CD14-positive monocyte (primary cell): ENCODE data around the gene FRMD4A. TPM values are rescaled to one million over a fixed set of nuclear protein-coding genes. Genes with fewer than 3 reads are reported as not detected.
"Not testable (repeated sequence)": the region's sequence is repeated elsewhere in the genome, so short reads cannot be mapped to it uniquely, and the experiment has no call there.

Experiments used
- DNase-seq, 3 donors: peaks; one replicate each; pipeline ENCODE4 v3.0.0-alpha.2; 2011 to 2022
- H2AFZ ChIP-seq: 2 replicates; pipeline ENCODE4 v1.6.0; 2012; ENCODE audit warnings: mild to moderate bottlenecking, low read depth, low read length, inconsistent platforms; ENCODE audit not compliant: insufficient read depth, poor library complexity, severe bottlenecking
- H3K27ac ChIP-seq, 2 donors: 1 replicate in 1 of 2; 2 replicates in 1 of 2; pipeline ENCODE4 v1.5.1; 2012 to 2013; ENCODE audit warnings: low read length in 2 of 2, control low read depth in 1 of 2, inconsistent platforms in 1 of 2, low read depth in 1 of 2, mild to moderate bottlenecking in 1 of 2
- H3K27me3 ChIP-seq, 2 donors: one replicate each; pipeline versions ENCODE4 v1.6.0 to v1.6.1; 2011 to 2013; ENCODE audit warnings: low read length in 2 of 2; ENCODE audit not compliant: control insufficient read depth in 2 of 2, insufficient read depth in 2 of 2
- H3K36me3 ChIP-seq, 2 donors: replicated peaks in 1 of 2; 1 replicate in 1 of 2; 2 replicates in 1 of 2; pipeline versions ENCODE4 v1.5.1 to v1.6.1; 2012 to 2013; ENCODE audit warnings: low read length in 2 of 2, control low read depth in 1 of 2, inconsistent platforms in 1 of 2, mild to moderate bottlenecking in 1 of 2; ENCODE audit not compliant: insufficient read depth in 2 of 2, control insufficient read depth in 1 of 2
- H3K4me1 ChIP-seq, 2 donors: 1 replicate in 1 of 2; 2 replicates in 1 of 2; pipeline versions ENCODE4 v1.5.1 to v1.6.1; 2012 to 2013; ENCODE audit warnings: low read length in 2 of 2, control low read depth in 1 of 2, inconsistent platforms in 1 of 2, mild to moderate bottlenecking in 1 of 2, moderate library complexity in 1 of 2; ENCODE audit not compliant: insufficient read depth in 2 of 2, control insufficient read depth in 1 of 2
- H3K4me2 ChIP-seq: replicated peaks from 2 replicates; pipeline ENCODE3; 2012; ENCODE audit warnings: low read length, moderate library complexity, mild to moderate bottlenecking; ENCODE audit not compliant: poor library complexity, severe bottlenecking; ENCODE audit errors: extremely low read depth
- H3K4me3 ChIP-seq, 3 experiments: fragments of 200-600 bp in 1 of 3; sonication (generic) in 1 of 3; replicated peaks in 1 of 3; 1 replicate in 2 of 3; 2 replicates in 1 of 3; pipeline ENCODE4 v1.5.1; 2011 to 2013; ENCODE audit warnings: low read length in 3 of 3, mild to moderate bottlenecking in 3 of 3, control low read depth in 2 of 3, low read depth in 2 of 3, inconsistent platforms in 1 of 3, moderate library complexity in 1 of 3
- H3K79me2 ChIP-seq: 2 replicates; pipeline ENCODE4 v1.6.0; 2012; ENCODE audit warnings: mild to moderate bottlenecking, control low read depth, inconsistent platforms, low read length, moderate library complexity; ENCODE audit not compliant: insufficient read depth
- H3K9ac ChIP-seq: 2 replicates; pipeline ENCODE4 v1.6.0; 2017; ENCODE audit warnings: low read length, mild to moderate bottlenecking; ENCODE audit not compliant: insufficient read depth, poor library complexity, severe bottlenecking
- H3K9me3 ChIP-seq, 2 donors: replicated peaks in 1 of 2; 1 replicate in 1 of 2; 2 replicates in 1 of 2; pipeline versions ENCODE4 v1.5.1 to v1.6.1; 2012 to 2013; ENCODE audit warnings: low read length in 2 of 2, control low read depth in 1 of 2; ENCODE audit not compliant: control insufficient read depth in 1 of 2, insufficient read depth in 1 of 2
- H4K20me1 ChIP-seq: 2 replicates; pipeline ENCODE4 v1.6.0; 2012; ENCODE audit warnings: mild to moderate bottlenecking, low read length, control low read depth, moderate library complexity; ENCODE audit not compliant: insufficient read depth
- H3K27ac Mint-ChIP-seq, 7 donors: one replicate each; pipeline ENCODE4 v1.8.0; 2020; ENCODE audit warnings: mild to moderate bottlenecking in 7 of 7, mixed read lengths in 7 of 7, moderate library complexity in 6 of 7, inconsistent platforms in 2 of 7
- H3K27me3 Mint-ChIP-seq, 3 donors: one replicate each; pipeline ENCODE4 v1.8.0; 2021 to 2022; ENCODE audit warnings: low read depth in 3 of 3, mild to moderate bottlenecking in 3 of 3, mixed read lengths in 3 of 3, moderate library complexity in 3 of 3, inconsistent platforms in 1 of 3
- H3K36me3 Mint-ChIP-seq, 2 donors: one replicate each; pipeline ENCODE4 v1.8.0; 2020; ENCODE audit warnings: mixed read lengths in 2 of 2, inconsistent platforms in 1 of 2, mild to moderate bottlenecking in 1 of 2
- H3K4me1 Mint-ChIP-seq: one replicate; pipeline ENCODE4 v1.8.0; 2020; ENCODE audit warnings: mild to moderate bottlenecking, mixed read lengths
- H3K4me3 Mint-ChIP-seq, 2 donors: one replicate each; pipeline ENCODE4 v1.8.0; 2020; ENCODE audit warnings: mild to moderate bottlenecking in 2 of 2, mixed read lengths in 2 of 2, moderate library complexity in 1 of 2
- H3K9me3 Mint-ChIP-seq, 7 donors: one replicate each; pipeline ENCODE4 v1.8.0; 2020 to 2022; ENCODE audit warnings: mixed read lengths in 7 of 7, mild to moderate bottlenecking in 6 of 7, moderate library complexity in 6 of 7, inconsistent platforms in 2 of 7
- CTCF ChIP-seq: fragments of 200-600 bp; IDR thresholded peaks from one replicate; pipeline ENCODE4 v1.8.0; 2022; ENCODE audit warnings: antibody characterized with exemption, mild to moderate bottlenecking
- WGBS: methylation state at CpG from one replicate; pipeline ENCODE4 v1.1.5; 2013; ENCODE audit warnings: missing lambda C conversion rate; ENCODE audit not compliant: insufficient coverage; 5-methylcytosine and 5-hydroxymethylcytosine counted together
- intact Hi-C, 2 donors: fragments of 100-400 bp; cut with micrococcal nuclease; formaldehyde crosslinking; loops; one replicate each; pipeline versions ENCODE4 v1.15.0 to v1.15.1; 2023
- polyA plus RNA-seq, 3 donors: library from polyadenylated mRNA; depleted of rRNA in 1 of 3; unstranded in 2 of 3; stranded (reverse) in 1 of 3; fragments of 300-500 nt in 2 of 3; fragments of >200 nt in 1 of 3; fragmentation: Illumina TruSeq in 2 of 3; gene quantifications; 1 replicate in 2 of 3; 2 replicates in 1 of 3; pipeline ENCODE4 v1.2.3, GENCODE V29; 2012 to 2021

FRMD4A gene
- polyA plus RNA-seq, 3 donors = 0.12 TPM; not detected in 2

- Histone ChIP-seq H3K4me2 (no peak overlapping the region), H3K79me2 (no peaks in the 10 kb centered on the region), H3K27ac (no peak overlapping the region), H4K20me1 (no peaks in the 10 kb centered on the region), H2AFZ (no peak overlapping the region), H3K9ac (no peak overlapping the region), H3K36me3 (no peaks in the 10 kb centered on the region), H3K4me3 (no peak overlapping the region), H3K9me3 (no peaks in the 10 kb centered on the region), H3K4me1 (peaks cover 14 to 17% of the 10 kb centered on the region in 2 donors), H3K27me3 (no peaks in the 10 kb centered on the region)
- 97% methylated on average over 5 of the region's 5 CpGs for WGBS
- TF ChIP-seq CTCF = no peak
- Mint-ChIP-seq H3K27ac (peak overlapping the region in 1 of 7 donors; percentile 54), H3K27me3 (peaks cover 0 to 12% (median 12%) of the 10 kb centered on the region in 3 donors), H3K4me3 (peak overlapping the region in 1 of 2 donors; percentile 26), H3K9me3 (peaks cover 0 to 6% (median 0%) of the 10 kb centered on the region in 7 donors), H3K4me1 (peaks cover 27% of the 10 kb centered on the region), H3K36me3 (no peaks in the 10 kb centered on the region)
- intact Hi-C loops = loop anchor here in 1 of 2 donors (10.0 kb wide), 1 partner anchor 85 kb away; no protein-coding TSS in a partner anchor
- DNase-seq = no peak
These were observed 500.9 kb downstream of the FRMD4A start for GRCh38 chr10:13829790-13830189.

- peaks cover 14% of the 10 kb centered on the region in 2 donors for H3K4me1 ChIP-seq
- H3K4me2 ChIP-seq, H3K36me3 Mint-ChIP-seq, H2AFZ ChIP-seq, H3K4me3 ChIP-seq, intact Hi-C loops, H3K9ac ChIP-seq, H3K27ac ChIP-seq, H3K27me3 ChIP-seq, DNase-seq, H3K9me3 Mint-ChIP-seq, H3K4me3 Mint-ChIP-seq, H3K36me3 ChIP-seq, H3K79me2 ChIP-seq, H3K27ac Mint-ChIP-seq, H4K20me1 ChIP-seq, H3K9me3 ChIP-seq: not testable (repeated sequence)
- H3K4me1 Mint-ChIP-seq = peaks cover 17% of the 10 kb centered on the region
- peaks cover 4 to 18% (median 11%) of the 10 kb centered on the region in 3 donors for H3K27me3 Mint-ChIP-seq
- no CpG with 5 or more reads among the region's 6 CpGs for WGBS
These were observed 502.4 kb downstream of the FRMD4A start for GRCh38 chr10:13828284-13828683.
